HTR-8/SVneo (cell line): Measurements from ENCODE around the gene CKMT2.

ENCODE experiments used
- DNase-seq: peaks from one replicate; pipeline ENCODE4 v3.0.0; 2011; ENCODE audit warnings: low spot score, mixed read lengths; ENCODE audit not compliant: insufficient read length
- FAIRE-seq: peaks from 2 replicates; lab custom pipeline; 2011; peaks lifted over from hg19 to GRCh38; lab: Jason Lieb, UNC

CKMT2 gene

DNA sequence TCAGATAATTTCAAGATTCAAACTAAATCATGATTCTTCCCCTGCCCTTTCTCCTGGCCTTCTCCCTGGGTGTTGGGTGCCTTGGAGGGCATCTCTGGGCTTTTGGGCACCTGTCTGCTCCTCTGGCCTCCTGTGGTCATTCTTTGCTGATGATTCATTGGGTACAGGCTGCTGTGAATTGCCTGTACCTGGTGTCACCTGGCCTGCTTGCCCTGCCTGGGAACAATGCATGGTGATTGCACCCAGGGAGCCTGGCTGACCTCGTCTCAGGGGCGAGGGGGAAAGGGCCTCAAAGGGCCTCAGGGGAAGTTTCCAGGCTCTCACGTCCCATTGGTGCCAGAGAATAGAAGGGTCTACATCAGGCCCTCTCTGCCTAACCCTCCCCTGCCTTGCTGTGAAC lies 20.1 kb upstream of the CKMT2 start:
- FAIRE-seq (no peak), DNase-seq (no peak)

DNA sequence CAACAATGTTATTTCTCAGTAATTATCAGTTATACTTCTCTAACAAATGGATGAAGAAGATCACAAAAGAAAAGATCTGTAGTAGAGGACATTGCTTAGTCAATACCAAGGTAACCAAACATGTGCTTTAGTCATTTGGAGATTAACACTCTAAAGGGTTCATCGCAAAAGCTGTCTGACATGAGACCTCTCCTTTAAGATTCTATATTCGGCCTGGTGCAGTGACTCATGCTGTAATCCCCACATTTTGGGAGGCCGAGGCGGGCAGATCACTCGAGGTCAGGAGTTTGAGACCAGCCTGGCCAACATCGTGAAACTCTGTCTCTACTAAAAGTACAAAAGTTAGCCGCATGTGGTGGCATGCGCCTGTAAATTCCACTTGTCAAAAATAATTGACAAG lies 18.3 kb upstream of the CKMT2 start:
- FAIRE-seq (no peak), DNase-seq (no peak)

DNA sequence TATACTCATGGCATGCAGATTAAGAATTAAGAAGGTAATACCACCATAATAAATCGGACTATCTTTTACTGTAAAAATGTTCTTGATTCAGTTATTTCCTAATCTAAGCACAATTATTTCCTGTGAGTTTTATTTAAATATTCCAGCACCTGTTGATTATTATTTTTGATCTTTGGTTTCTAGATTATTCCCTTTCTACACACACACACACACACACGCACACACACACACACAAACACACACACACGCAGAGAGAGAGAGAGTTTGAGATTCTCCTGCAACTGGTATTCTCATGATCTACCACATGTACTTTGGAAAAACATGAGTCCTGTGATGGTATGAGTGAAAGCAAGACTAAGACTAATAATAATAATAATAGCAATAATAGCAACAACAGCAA lies 17.0 kb upstream of the CKMT2 start:
- DNase-seq (no peak), FAIRE-seq (no peak)

DNA sequence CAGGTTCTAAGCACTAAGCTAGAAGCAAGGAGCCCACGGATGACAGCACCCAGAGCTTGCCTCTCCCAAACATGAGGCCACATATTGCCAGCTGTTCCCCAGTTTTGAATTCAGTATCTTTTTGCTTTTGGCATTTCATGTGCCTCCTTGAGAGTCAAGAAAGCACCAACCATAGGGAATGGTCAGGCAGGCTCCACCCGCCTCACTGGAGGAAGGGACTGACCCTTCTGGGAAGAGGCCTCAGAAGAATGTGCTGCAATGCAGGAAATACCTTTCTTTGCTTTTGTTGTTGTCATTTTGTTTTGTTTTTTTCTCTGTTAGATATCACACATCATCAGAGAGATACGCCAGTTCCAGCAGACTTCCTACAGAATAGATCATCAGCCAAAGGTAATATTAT lies 13.7 kb upstream of the CKMT2 start:
- DNase-seq (no peak), FAIRE-seq (no peak)

DNA sequence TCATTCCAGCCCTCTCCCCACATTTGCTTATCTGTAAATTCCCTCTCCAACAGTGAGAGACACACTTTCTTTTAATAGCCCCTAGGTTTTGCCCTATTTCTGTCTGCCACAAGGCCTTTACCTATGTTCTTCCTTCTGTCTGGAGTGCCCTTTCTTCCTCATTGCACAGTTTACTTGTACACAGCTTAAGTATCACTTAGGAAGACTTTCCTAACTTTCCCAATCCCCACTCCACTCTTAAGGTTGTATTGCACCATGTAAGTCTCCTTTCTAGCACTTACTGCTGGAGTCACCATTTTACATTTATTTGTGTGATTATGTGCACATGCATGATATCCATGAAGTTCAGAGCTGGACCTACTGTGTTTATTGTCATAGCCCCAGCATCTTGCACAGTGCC lies 10.8 kb upstream of the CKMT2 start:
- no peak for DNase-seq
- no peak for FAIRE-seq

DNA sequence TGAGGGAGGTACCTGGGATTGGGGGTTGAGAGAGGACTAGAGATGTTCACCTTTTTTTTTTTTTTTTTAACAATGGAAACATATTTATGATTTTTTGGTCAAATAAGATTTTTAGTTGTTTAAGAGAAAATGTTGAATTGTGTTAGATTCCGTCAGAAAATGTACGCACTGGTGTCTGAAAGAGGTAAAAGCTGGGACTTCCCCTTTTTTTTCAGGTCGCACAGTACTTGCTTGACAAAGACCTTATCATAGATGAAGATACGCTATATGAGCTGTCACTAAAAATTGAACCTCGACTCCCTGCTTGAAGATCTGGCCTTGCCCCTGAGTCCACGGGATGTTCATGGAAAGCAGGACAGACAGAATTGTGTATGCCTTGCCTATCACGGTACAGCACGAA lies 7.7 kb upstream of the CKMT2 start:
- FAIRE-seq = no peak
- no peak for DNase-seq

DNA sequence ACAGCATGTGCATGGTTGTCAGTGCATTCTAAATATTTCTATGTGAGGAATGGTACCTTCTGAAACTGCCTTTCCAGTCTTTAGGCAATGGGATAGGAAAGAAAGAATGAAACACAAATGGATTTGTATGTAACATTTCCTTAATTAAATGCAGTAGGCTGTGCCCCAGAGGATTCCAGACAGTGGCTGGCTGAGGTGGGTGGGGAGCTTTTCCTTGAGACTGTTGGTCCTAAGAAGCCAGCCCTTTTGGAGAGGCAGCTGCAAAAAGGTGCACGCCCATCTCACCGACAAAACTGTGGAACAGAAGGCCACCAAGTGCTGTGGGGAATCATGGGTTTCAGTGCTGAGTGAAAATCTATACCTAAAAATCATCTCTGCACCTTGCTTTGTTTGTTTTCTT lies 6.8 kb upstream of the CKMT2 start:
- no peak for FAIRE-seq
- no peak for DNase-seq

DNA sequence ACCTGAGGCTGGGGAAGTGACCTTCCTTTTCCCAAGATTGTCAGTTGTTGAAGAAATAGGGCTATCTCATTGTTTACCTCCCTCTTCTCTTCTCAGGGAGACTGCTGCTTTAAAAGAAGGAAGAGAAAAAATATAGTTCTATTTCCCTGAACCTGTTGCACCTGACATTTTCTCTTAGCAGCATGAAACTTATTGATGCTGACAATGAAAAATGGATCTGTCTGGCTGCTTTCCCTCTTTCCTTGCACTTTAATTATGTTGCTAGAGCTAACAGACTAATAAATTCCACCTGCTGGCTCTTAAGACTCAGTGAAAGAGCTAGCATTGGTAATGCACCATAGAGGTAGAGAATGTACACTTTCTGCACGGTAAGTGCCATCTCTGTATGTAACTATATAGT lies 6.2 kb upstream of the CKMT2 start:
- FAIRE-seq (no peak), DNase-seq (no peak)

DNA sequence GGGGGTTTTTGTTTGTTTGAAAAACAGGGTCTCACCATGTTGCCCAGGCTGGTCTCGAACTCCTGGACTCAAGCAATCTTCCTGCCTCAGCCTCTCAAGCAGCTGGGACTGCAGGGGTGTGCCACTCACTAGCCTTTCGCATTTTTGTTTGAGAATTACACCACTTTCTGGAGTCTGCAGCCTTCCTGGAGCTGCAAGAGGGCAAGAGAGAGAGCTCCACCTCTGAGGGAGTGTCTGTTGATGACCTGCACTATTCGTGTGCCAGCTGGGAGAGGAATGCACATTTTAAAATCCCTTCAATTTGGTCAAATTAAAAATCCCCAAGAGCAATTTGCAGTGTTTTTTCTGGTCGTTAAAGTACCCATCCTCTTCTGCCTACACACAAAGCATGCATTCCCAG lies 5.0 kb upstream of the CKMT2 start:
- FAIRE-seq (no peak), DNase-seq (no peak)

DNA sequence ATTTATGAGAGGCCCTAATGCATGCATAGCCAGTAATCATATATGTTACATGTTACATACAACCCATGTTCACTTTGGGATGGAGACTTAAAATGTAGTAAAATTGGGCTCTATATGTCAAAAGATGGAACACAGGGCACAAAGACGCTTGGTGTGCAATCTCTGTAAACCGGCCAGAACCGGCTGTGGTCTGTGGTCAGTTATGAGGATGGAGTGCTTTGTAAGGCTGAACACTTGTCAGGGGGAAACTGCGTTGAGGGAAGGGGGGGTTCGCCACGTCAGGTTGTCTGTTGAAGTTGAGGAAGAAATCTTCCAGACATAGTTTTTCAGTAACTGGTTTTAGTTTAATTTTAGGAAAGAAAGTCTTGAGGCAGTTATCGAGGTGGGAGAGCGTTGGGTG lies 2.7 kb upstream of the CKMT2 start:
- FAIRE-seq (no peak), DNase-seq (no peak)

DNA sequence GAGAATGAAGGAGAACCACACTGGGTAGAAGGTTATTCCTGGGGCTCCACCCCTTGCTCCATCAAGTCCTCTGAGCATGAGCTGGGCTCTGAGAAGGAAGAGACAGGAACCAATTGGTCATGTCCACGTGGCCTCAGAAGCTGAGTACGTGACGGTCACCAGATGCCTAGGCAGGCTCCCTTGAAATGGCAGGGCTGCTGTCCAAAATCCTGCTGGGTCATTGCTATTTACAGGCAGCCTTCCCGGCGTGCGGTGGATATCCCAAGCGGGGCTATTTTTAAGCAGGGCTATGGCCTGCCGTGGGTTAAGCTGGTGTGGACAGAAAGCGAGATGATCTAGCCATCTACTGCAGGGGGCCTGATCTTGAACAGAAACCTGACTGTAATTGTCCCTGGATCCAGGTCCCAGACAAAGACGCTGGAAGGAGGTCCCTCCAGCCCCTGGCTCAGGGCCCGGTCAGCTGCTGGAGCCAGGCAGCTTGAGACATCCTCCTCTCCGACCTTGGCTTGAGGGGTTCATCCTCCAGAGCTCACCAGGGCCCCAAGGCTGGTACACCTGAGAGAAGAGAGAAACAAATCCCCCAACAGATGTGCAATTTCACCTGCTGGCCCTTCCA lies 550 bp upstream of the CKMT2 start:
- FAIRE-seq = no peak

DNA sequence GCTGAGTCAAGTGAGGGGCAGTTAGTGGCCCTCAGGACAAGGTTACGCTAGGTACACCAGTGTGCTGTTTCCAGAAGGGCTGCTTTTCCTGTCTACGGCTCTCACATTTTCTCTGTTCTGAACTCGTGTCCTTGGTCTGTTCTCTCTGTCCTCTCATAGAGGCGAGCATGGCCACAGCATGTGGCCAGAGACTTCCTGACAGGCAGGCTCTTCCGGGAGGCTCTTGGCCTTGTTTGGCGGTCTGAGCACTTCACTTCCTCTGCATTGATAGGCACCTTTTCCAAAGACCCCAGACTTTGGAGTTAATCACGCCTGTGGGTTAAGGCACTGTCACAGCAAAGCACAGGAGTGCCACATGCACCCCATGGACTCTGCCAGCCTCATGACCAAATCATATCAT lies 1.2 kb downstream of the CKMT2 start:
- FAIRE-seq = no peak
- no peak for DNase-seq

More for the DNA sequence above, 550 bp upstream of the CKMT2 start:
- DNase-seq = no peak

DNA sequence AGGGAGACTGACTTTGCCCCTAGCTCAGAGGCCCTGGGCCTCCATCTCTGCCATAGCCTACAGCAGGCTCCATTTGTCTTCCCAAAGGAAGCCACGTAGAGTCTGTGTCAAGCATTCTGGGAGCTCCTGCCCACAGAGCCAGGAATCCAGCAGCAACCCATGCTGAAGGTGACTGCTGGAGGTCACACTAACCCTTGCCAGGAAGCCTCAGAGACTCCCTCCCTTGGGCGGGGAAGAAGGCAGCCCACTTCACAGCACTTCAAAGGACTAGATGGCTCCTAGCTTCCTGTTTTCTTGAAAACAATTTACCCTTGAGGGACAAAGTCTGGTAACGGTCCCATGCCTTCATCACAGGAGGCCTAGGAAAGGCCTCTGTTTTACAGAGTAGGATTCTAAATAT lies 1.7 kb downstream of the CKMT2 start:
- no peak for DNase-seq
- no peak for FAIRE-seq

DNA sequence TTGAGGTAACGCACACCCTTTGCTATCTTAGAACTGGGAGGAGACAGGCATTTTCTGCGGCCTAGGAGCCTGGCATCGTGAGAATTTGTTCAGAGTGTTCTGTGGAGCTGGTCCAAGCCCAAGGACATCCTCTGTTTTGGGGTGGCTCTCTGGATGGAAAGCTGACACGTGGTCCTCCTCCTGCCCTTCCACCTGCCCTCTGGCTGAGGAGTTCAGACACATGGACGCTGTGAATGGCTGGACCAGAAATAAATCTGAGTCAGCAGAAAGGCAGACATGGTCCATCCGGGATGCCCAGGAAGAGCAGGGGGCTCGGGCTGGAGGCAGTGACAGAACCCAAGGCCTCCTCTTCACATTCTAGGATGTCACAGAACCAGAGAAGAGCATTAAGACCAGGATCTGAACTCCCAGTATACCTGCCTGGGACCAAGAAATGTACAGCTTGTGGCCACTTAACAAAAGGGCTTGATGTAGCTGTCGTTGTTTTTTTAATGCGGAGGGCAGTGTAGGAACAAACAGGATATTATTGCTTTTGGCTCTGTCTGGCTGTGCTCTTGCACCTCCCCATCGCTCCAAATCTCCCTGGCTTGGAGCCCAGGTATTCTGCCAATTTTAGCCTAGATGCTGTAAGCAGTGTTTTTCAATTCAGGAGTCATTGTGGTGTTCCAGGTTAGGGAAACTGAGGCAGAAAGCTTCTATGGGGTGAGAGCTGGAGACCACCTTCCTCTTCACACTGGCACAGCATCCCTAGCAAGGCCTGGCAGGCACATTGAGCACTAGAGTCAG lies 2.4 kb downstream of the CKMT2 start:
- FAIRE-seq (no peak), DNase-seq (no peak)

DNA sequence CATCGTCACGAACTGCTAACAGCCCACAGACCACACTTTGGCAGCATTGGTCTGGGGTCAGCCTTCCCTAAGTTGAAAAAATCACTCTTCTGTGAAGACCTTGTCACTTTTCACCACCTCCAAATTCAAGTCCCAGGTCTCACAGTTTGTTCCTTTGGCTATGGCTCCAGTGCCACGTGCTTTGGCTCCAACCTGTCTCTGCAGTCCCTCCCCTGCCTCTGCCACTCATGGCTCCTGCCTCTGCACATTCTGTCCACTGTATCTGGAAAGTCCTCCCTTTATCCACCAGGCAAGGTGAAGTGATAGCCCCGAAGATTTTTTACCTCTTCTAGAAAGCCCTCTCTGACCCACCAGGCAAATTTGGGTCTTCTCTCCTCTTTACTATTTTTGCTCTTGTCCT lies 5.3 kb downstream of the CKMT2 start:
- DNase-seq (no peak), FAIRE-seq (no peak)

DNA sequence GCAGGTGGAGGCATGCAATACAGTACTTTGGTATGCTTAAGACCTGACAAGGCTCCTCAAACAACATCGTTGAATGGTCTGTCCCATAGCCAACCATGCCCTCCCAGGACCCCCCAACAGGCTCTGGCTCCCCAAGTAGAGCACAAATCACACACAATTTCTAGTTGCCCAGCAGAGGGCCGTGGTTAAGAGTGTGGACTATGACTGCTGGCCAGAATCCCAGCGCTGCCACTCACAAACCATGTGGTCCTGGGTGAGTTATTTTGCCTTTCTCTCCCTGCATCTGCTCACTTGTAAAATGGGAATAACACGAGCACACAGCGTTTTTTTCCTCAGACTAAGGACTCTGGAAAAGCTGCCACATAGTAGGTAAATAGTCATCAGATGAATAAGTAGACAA lies 6.5 kb downstream of the CKMT2 start:
- FAIRE-seq (no peak), DNase-seq (no peak)

DNA sequence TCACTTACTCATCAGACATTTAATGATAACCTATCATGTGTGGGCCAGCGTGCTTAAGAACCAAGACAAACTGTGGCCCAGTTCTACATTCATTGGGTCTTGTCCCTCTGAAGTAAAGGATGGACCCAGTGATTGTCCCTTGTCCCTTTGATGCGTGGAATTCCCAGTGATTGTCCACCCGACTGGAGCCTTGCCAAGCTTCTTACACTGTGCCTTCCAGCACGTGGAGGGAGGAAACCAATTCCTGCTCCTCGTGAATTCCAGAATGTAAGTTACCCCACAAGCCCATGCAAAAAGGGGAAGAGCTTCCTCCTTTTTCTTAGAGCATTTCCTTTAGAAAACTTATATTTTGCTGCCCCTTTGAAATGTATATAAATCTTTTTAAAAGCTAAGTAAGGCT lies 7.9 kb downstream of the CKMT2 start:
- DNase-seq (no peak), FAIRE-seq (no peak)

DNA sequence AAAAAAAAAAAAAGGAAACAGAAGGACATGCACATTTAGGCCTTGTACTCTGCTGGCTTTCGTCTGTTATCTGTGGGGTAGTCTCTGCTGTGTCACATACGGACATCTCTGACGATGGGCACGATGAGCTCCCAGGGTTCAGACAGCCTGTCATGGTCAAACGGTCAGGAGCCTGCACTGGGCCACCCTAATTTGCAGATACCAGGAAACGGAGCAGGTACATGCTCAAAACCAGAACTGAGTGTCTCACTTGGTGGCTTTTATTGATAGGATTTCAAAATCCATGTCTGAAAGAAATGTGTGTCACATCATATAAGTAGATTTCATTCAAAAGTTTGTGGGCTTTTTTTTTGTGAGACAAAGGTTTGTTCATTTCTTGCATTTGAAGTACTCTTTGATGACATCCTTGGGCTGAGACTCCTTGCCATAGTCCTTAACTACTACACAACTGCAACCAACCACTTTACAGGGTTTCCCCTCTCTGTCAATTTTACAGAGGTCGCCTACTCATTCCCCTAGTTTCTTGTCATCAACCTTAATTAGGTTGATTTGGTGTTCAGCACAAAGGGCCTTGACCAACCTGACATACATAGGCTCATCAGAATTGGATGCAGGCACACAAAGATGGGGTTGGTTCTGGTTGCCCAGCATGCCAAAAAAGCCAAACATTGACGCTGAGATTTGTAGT lies 9.0 kb downstream of the CKMT2 start:
- FAIRE-seq (no peak), DNase-seq (no peak)

DNA sequence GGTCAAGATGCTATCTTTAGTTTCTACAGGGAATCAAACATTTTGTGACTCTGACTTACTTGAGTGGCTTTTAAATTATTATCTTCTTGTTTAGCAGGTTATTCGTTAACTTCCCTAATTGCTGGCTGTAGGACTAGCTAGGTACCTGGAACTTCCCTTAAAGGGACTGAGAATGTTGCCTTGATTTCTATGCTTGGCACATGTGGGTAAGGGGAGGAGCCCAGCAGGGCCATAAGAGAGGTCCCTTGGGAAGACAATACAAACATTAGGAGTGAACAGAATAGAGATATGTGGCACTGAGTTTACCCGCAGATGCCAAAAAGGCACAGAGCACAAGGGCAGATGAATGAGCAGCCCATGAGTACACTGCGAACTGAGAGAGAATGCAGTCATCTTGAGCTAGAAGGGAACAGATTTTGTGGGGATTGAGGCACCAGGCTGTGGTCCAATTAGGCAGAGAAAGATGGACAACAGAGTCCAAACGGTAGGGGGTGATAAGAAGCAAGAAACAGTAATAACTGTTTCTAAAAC lies 9.8 kb downstream of the CKMT2 start:
- DNase-seq (no peak), FAIRE-seq (no peak)

DNA sequence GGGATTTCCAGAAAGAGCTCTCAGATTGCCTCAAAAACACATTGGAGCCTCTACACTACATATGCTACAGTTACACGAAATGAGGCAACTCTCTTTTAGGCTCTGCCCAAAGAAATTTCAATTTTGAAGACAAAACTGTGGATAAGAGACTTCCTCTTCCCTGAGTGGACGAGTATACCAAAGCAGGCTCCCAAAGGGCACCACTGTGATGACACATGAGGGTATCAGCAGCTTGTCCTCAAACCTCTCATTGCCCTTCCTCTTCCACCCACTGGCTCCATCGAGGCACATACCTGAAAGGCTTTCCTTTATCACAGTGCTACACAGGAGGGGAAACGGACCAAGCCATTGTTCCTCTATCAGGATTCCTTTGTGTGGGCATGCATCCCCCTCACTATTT lies 11.3 kb downstream of the CKMT2 start:
- DNase-seq = no peak
- no peak for FAIRE-seq

DNA sequence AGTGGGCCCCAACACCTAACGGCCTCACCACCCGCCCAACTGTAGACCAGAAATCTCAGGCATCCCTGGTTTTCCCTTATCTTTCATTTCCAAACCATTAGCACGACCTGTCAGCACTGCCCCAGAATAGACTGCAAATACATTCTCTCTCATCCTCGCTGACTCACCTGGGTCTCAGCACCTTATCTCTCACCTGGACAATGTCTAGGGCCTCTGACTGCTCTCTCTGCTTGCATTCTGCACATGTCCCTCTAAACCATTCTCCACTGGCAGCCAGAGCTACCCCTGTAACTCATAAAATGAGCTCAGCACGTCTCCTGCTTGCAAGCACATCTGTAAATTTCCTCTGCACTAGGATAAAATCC lies 12.7 kb downstream of the CKMT2 start:
- DNase-seq (no peak), FAIRE-seq (no peak)
